Smooth muscle cell of the pulmonary artery (primary cell): ENCODE data around the gene KATNBL1. TPM values are rescaled to one million over a fixed set of nuclear protein-coding genes. Genes with fewer than 3 reads are reported as not detected.

Source experiments
- total RNA-seq: library from RNA; depleted of rRNA; stranded (reverse); fragments of >200 nt; gene quantifications from 2 replicates; pipeline ENCODE4 v1.2.3, GENCODE V29; 2014

KATNBL1 gene, protein sequence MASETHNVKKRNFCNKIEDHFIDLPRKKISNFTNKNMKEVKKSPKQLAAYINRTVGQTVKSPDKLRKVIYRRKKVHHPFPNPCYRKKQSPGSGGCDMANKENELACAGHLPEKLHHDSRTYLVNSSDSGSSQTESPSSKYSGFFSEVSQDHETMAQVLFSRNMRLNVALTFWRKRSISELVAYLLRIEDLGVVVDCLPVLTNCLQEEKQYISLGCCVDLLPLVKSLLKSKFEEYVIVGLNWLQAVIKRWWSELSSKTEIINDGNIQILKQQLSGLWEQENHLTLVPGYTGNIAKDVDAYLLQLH
- 31.6 and 35.9 TPM in 2 replicates for total RNA-seq

DNA sequence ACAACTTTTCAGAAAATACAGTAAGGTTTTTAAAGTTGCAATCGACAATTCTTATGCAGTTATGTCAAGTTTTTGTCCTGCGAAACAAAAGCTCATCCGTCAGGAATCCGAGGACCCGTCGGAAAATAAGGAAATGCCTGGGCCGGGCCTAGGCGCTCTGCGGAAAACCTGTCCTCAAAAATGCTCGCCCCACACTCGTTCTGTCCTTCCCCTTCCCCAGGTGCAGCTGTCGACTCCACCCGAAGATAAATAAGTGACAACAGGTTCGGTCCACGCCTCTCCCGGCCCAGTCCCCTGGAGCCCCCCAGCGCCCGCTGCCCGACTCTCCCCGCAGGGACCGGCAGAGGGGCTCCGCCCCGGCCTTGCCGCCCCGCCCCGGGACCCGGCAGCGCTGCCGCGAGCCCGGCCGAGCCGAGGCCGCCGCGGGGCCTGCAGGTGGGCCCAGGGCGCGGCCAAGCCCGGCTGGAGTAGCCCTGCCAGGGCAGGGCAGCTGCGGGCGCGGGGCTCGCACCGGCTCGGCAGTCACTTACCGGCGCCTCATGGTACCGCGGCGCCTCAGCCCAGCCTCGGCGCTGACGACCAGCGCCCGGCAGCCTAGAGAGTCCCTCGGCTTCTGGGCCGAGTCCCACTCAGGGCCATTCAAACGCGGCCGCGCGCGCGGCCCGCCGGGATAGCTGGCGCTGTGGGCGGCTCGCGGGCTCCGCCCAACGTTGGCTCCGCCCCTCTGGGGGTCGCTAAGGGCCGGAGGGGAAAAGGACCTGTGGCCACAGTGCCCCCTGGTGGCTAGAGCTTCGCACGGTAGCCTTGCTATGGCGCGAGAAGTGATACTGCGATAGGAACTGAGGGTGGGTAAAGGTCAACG lies at the start of gene KATNBL1:
TSS of gene KATNBL1 (minus strand) at position 676 of the 862 bp plus-strand sequence. CDS start 46,420 bp downstream, outside the sequence.

DNA sequence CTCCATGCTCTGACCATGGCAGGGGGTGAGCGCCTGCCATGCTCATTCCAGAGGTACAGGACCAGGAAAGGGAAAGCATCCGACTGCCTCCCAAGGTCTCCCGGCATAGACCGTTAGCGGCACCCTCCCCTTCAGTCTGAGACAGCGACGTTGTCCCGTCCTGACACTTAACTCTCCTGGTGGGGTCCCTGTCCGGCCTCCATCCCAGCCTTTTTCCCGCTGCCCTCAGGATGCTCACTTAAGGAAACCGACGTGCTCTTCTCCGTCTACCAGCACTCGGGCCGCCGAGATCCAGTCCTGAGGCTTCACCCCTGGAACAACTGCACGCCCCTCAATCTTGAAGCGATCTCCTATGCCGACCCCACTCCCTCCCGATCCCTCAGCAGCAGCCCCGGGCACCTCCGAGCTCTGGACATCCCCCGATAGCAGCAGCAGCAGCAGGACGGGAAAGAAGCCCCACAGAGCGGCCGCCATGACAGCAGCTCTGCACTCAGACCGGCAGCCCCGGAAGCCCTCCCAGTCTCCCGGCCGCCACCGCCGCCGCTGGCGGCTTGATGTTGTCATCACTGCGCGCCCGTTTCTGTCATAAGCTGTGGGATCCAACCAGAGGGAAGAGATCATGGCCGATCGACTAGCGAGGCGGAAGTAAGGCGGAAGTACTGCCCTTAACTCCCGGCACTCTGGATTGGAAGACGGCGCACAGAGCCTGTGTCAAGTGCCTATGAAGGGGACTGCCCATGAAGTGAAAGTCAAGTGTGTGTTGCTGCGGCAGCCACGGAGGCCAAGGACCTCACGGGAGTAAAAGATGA lies 108.3 kb downstream of the KATNBL1 start, which contains the start of the genes EMC7 and PGBD4:
TSS of gene EMC7 (minus strand) at position 497 of the 809 bp plus-strand sequence. CDS start at position 474, 23 bp downstream.
TSS of gene PGBD4 (plus strand) at position 718 of the 809 bp plus-strand sequence. CDS start 449 bp downstream, outside the sequence.

Other genes starting within 250 kb of the KATNBL1 start
- 0.07 TPM in 1 of 2 replicates, not detected in the other for gene CHRM5, start 241.6 kb downstream of the KATNBL1 start, total RNA-seq
- 22.1 and 37.6 TPM in 2 replicates for gene AVEN, start 170.9 kb downstream of the KATNBL1 start, total RNA-seq
- 60.2 and 62.6 TPM in 2 replicates for gene EMC7, start 108.2 kb downstream of the KATNBL1 start, total RNA-seq
- gene PGBD4, start 108.0 kb downstream of the KATNBL1 start, total RNA-seq, result 3.6 and 3.9 TPM in 2 replicates
- 155 and 182 TPM in 2 replicates for gene EMC4, start 14.9 kb upstream of the KATNBL1 start, total RNA-seq
- 42.4 and 46.1 TPM in 2 replicates for gene SLC12A6, start 127.7 kb upstream of the KATNBL1 start, total RNA-seq
- gene NOP10, start 133.0 kb upstream of the KATNBL1 start, total RNA-seq, result 132 and 166 TPM in 2 replicates
- not detected in 2 replicates for gene NUTM1, start 133.2 kb upstream of the KATNBL1 start, total RNA-seq
- 10.0 and 19.6 TPM in 2 replicates for gene LPCAT4, start 157.1 kb upstream of the KATNBL1 start, total RNA-seq
- gene GOLGA8A, start 227.7 kb upstream of the KATNBL1 start, total RNA-seq, result 20.2 and 33.6 TPM in 2 replicates